Tibial nerve (tissue), 4 donors: Measurements from ENCODE around the gene TTC6.

Experiments
- CTCF ChIP-seq, 5 experiments: fragments of 200-600 bp in 3 of 5; fragments of 450-650 bp in 2 of 5; sonication (generic) in 3 of 5; IDR thresholded peaks; one replicate each; pipeline ENCODE4 v1.5.1; 2016 to 2019; ENCODE audit warnings: antibody characterized with exemption in 5 of 5, mild to moderate bottlenecking in 3 of 5, moderate library complexity in 2 of 5
- EP300 ChIP-seq, 2 donors: sonication (generic); formaldehyde crosslinking; IDR thresholded peaks; one replicate each; pipeline ENCODE4 v1.6.1; 2017; ENCODE audit warnings: antibody characterized with exemption in 2 of 2, mild to moderate bottlenecking in 1 of 2
- POLR2A ChIP-seq, 2 donors: fragments of 450-650 bp; IDR thresholded peaks; one replicate each; pipeline ENCODE4 v1.6.1; 2017; ENCODE audit warnings: antibody characterized with exemption in 2 of 2, mild to moderate bottlenecking in 2 of 2, moderate library complexity in 2 of 2

GRCh38 chr14:37587131-37587803 is 8.2 kb upstream of the TTC6 start:
- no peak for TF ChIP-seq CTCF (IDR thresholded peaks at IDR 0.05)
- TF ChIP-seq POLR2A (IDR thresholded peaks at IDR 0.05) = no peak
- peak in 1 of 2 donors; percentile 29 for TF ChIP-seq EP300 (IDR thresholded peaks at IDR 0.05)
